ENCODE measurements around the gene PTBP1.

PTBP1 gene

GRCh38 chr19:764301-764700 lies 33.0 kb upstream of the PTBP1 start:
- no peaks in the 10 kb centered on the region for H3K79me2 ChIP-seq (ENCODE audit: low read length)
- no peaks in the 10 kb centered on the region for H3K9me2 ChIP-seq (replicated peaks; ENCODE audit: insufficient read depth, low read length)
- H4K20me1 ChIP-seq (ENCODE audit: insufficient read depth, low read length): no peaks in the 10 kb centered on the region
- TF ChIP-seq CTCF (IDR thresholded peaks at IDR 0.05; ENCODE audit: low read length) (no peak), EZH2 (optimal IDR thresholded peaks at IDR 0.05; ENCODE audit: low read depth, low read length) (no peak), EZH2phosphoT487 (IDR thresholded peaks at IDR 0.05; ENCODE audit: low read length) (no peak)
- no peaks in the 10 kb centered on the region for H3K36me3 ChIP-seq (replicated peaks; ENCODE audit: insufficient read depth, low read length)
- H3K9ac ChIP-seq (ENCODE audit: low read length): no peak overlapping the region
- H3K4me1 ChIP-seq (ENCODE audit: low read length): no peaks in the 10 kb centered on the region
- no peaks in the 10 kb centered on the region for H3F3A ChIP-seq (ENCODE audit: insufficient read depth, low read length)
- no peak for DNase-seq
- H2AFZ ChIP-seq (ENCODE audit: low read length): no peak overlapping the region
- H3K27me3 ChIP-seq (replicated peaks; ENCODE audit: insufficient read depth, low read length): peaks cover 90% of the 10 kb centered on the region
- no peak overlapping the region for H3K4me2 ChIP-seq (ENCODE audit: low read depth, low read length)
- H3K27ac ChIP-seq (ENCODE audit: low read length): no peak overlapping the region
- no peaks in the 10 kb centered on the region for H3K9me3 ChIP-seq (replicated peaks; ENCODE audit: insufficient read depth, low read length)
- H3K4me3 ChIP-seq (ENCODE audit: low read length): no peak overlapping the region

GRCh38 chr19:765179-765738 lies 32.0 kb upstream of the PTBP1 start:
- Histone ChIP-seq H3K4me2 (ENCODE audit: low read depth, low read length) (no peak overlapping the region), H3K27me3 (replicated peaks; ENCODE audit: insufficient read depth, low read length) (peaks cover 82% of the 10 kb centered on the region), H3K9ac (ENCODE audit: low read length) (no peak overlapping the region), H3K27ac (ENCODE audit: low read length) (no peak overlapping the region), H3K9me3 (replicated peaks; ENCODE audit: insufficient read depth, low read length) (no peaks in the 10 kb centered on the region), H3K36me3 (replicated peaks; ENCODE audit: insufficient read depth, low read length) (no peaks in the 10 kb centered on the region), H4K20me1 (ENCODE audit: insufficient read depth, low read length) (no peaks in the 10 kb centered on the region), H2AFZ (ENCODE audit: low read length) (no peak overlapping the region), H3K9me2 (replicated peaks; ENCODE audit: insufficient read depth, low read length) (no peaks in the 10 kb centered on the region), H3K4me1 (ENCODE audit: low read length) (no peaks in the 10 kb centered on the region), H3K4me3 (ENCODE audit: low read length) (no peak overlapping the region), H3K79me2 (ENCODE audit: low read length) (no peaks in the 10 kb centered on the region), H3F3A (ENCODE audit: insufficient read depth, low read length) (no peaks in the 10 kb centered on the region)
- TF ChIP-seq EZH2phosphoT487 (IDR thresholded peaks at IDR 0.05; ENCODE audit: low read length): no peak
- no peak for TF ChIP-seq CTCF (IDR thresholded peaks at IDR 0.05; ENCODE audit: low read length)
- TF ChIP-seq EZH2 (optimal IDR thresholded peaks at IDR 0.05; ENCODE audit: low read depth, low read length): no peak
- DNase-seq: no peak

GRCh38 chr19:768424-768823 lies 28.8 kb upstream of the PTBP1 start:
- DNase-seq: no peak
- H3K27ac ChIP-seq (ENCODE audit: low read length): no peak overlapping the region
- H3K9ac ChIP-seq (ENCODE audit: low read length): no peak overlapping the region
- no peaks in the 10 kb centered on the region for H3F3A ChIP-seq (ENCODE audit: insufficient read depth, low read length)
- no peaks in the 10 kb centered on the region for H3K79me2 ChIP-seq (ENCODE audit: low read length)
- peaks cover 72% of the 10 kb centered on the region for H3K27me3 ChIP-seq (replicated peaks; ENCODE audit: insufficient read depth, low read length)
- H3K4me1 ChIP-seq (ENCODE audit: low read length): no peaks in the 10 kb centered on the region
- no peak overlapping the region for H3K4me2 ChIP-seq (ENCODE audit: low read depth, low read length)
- no peak for TF ChIP-seq EZH2phosphoT487 (IDR thresholded peaks at IDR 0.05; ENCODE audit: low read length)
- TF ChIP-seq CTCF (IDR thresholded peaks at IDR 0.05; ENCODE audit: low read length): no peak
- TF ChIP-seq EZH2 (optimal IDR thresholded peaks at IDR 0.05; ENCODE audit: low read depth, low read length): no peak
- no peaks in the 10 kb centered on the region for H3K9me3 ChIP-seq (replicated peaks; ENCODE audit: insufficient read depth, low read length)
- H2AFZ ChIP-seq (ENCODE audit: low read length): no peak overlapping the region
- no peak overlapping the region for H3K4me3 ChIP-seq (ENCODE audit: low read length)
- no peaks in the 10 kb centered on the region for H3K9me2 ChIP-seq (replicated peaks; ENCODE audit: insufficient read depth, low read length)
- H3K36me3 ChIP-seq (replicated peaks; ENCODE audit: insufficient read depth, low read length): no peaks in the 10 kb centered on the region
- H4K20me1 ChIP-seq (ENCODE audit: insufficient read depth, low read length): no peaks in the 10 kb centered on the region

Measured in MM.1S (cell line).